ENCODE measurements around the gene THTPA. TPM values are rescaled to one million over a fixed set of nuclear protein-coding genes. Genes with fewer than 3 reads are reported as not detected.

THTPA gene
- total and polyA plus RNA-seq, 9 of the 15 experiments (the other 6 are each of a cell fraction or from before 2014, with no cell fraction given), result 2.4 to 8.7 (median 5.2) TPM

GRCh38 chr14:23517650-23518326 lies 38.3 kb upstream of the THTPA start:
- Histone ChIP-seq H3K4me2 (ENCODE audit: insufficient read depth, low read length) (no peak overlapping the region), H3K9me1 (ENCODE audit: control insufficient read depth, insufficient read depth, low read length) (no peaks in the 10 kb centered on the region), H3K4me3 (no peak overlapping the region), H3K9me3 (replicated peaks; ENCODE audit: control insufficient read depth, insufficient read depth, low read depth, low read length) (no peaks in the 10 kb centered on the region), H4K20me1 (replicated peaks; ENCODE audit: control insufficient read depth, insufficient read depth, low read length) (no peaks in the 10 kb centered on the region), H3K27me3 (ENCODE audit: control insufficient read depth in 2 of 2, insufficient read depth in 2 of 2, low read length in 2 of 2) (peaks cover 2 to 27% of the 10 kb centered on the region in 2 experiments; a peak in 2 of 5 replicates), H3K4me1 (replicated peaks in 1 of 2; ENCODE audit: control insufficient read depth in 2 of 2, insufficient read depth in 2 of 2, low read length in 2 of 2) (peaks cover 0 to 3% of the 10 kb centered on the region in 2 experiments; a peak in 1 of 5 replicates), H3K79me2 (ENCODE audit: control insufficient read depth, insufficient read depth, low read length) (no peaks in the 10 kb centered on the region), H3K9ac (ENCODE audit: insufficient read depth in 1 of 2, low read depth in 2 of 2, low read length in 2 of 2) (no peak overlapping the region), H3K36me3 (ENCODE audit: control insufficient read depth, insufficient read depth, low read length) (no peaks in the 10 kb centered on the region), H3K27ac (ENCODE audit: extremely low read depth, low read depth, low read length) (no peak overlapping the region), H2AFZ (ENCODE audit: low read depth, low read length) (no peak overlapping the region)
- FAIRE-seq (no peak), DNase-seq (ENCODE audit: extremely low read depth in 1 of 4, low spot score in 3 of 4) (no peak), ATAC-seq (no peak)
- no peak for TF ChIP-seq ZNF778 (CRISPR knock-in tag; IDR thresholded peaks at IDR 0.05)
- no peak for TF ChIP-seq ELF4 (CRISPR knock-in tag; IDR thresholded peaks at IDR 0.05)
- no peak for TF ChIP-seq ZNF143 (CRISPR knock-in tag; IDR thresholded peaks at IDR 0.05)
- no peak for TF ChIP-seq ETV6 (IDR thresholded peaks at IDR 0.05; ENCODE audit: borderline replicate concordance in 1 of 2, low read depth in 2 of 2, low read length in 1 of 2)
- no peak for TF ChIP-seq ETV6 (CRISPR knock-in tag; IDR thresholded peaks at IDR 0.05; ENCODE audit: borderline replicate concordance)
- TF ChIP-seq COPS2 (conservative IDR thresholded peaks at IDR 0.05), result no peak
- no peak for TF ChIP-seq RAD51 (IDR thresholded peaks at IDR 0.05; ENCODE audit: borderline replicate concordance, low read depth)
- TF ChIP-seq ZNF445 (CRISPR knock-in tag; IDR thresholded peaks at IDR 0.05; ENCODE audit: low read depth), result no peak
- TF ChIP-seq NBN (IDR thresholded peaks at IDR 0.05; ENCODE audit: low read depth), result no peak
- no peak for TF ChIP-seq CHCHD3 (CRISPR knock-in tag; IDR thresholded peaks at IDR 0.05)
- TF ChIP-seq SIX5 (IDR thresholded peaks at IDR 0.05; ENCODE audit: borderline replicate concordance in 1 of 2, insufficient read depth in 1 of 2, low read depth in 1 of 2, low read length in 2 of 2), result no peak
- TF ChIP-seq SMARCA5 (IDR thresholded peaks at IDR 0.05), result no peak
- no peak for TF ChIP-seq ZNF184 (CRISPR knock-in tag; IDR thresholded peaks at IDR 0.05)
- no peak for TF ChIP-seq TEAD1 (CRISPR knock-in tag; IDR thresholded peaks at IDR 0.05)
- TF ChIP-seq EWSR1 (IDR thresholded peaks at IDR 0.05; ENCODE audit: borderline replicate concordance, low read depth, partially characterized antibody), result no peak
- TF ChIP-seq SLC30A9 (CRISPR knock-in tag; IDR thresholded peaks at IDR 0.05), result no peak
- CTCF ChIA-PET (ENCODE audit: low intra/inter-chr PET ratio), result no interaction called here
- intact Hi-C loops (cut with micrococcal nuclease), result no loop called here
- in situ Hi-C loops (cut with MboI), result no loop called here
- WGBS (ENCODE audit: insufficient coverage, low coverage, missing lambda C conversion rate), result 6% methylated on average over 6 of the region's 6 CpGs
- BruUV-seq (replicated peaks), result no TSS peak
- POLR2A ChIA-PET, result interaction anchor here (1.1 kb wide), 1 partner anchor 506 kb away, joined by 3 read pairs; no protein-coding TSS in a partner anchor
